RPMI8226 (cell line): ENCODE data around the gene ERICH4.
"Not testable (repeated sequence)": the region's sequence is repeated elsewhere in the genome, so short reads cannot be mapped to it uniquely, and the experiment has no call there.

Experiments
- DNase-seq: peaks from one replicate; pipeline ENCODE4 v3.0.0-alpha.2; 2015

Gene ERICH4

GRCh38 chr19:41415154-41415571 lies 27.8 kb upstream of the ERICH4 start:
- no peak for DNase-seq

- no peak for DNase-seq
Observed at GRCh38 chr19:41416194-41416674, 26.7 kb upstream of the ERICH4 start.

GRCh38 chr19:41420101-41420880 lies 22.7 kb upstream of the ERICH4 start:
- no peak for DNase-seq

GRCh38 chr19:41421314-41421713 lies 21.6 kb upstream of the ERICH4 start:
- no peak for DNase-seq

GRCh38 chr19:41421973-41422372 lies 21.0 kb upstream of the ERICH4 start:
- DNase-seq, result no peak

GRCh38 chr19:41422456-41422855 lies 20.5 kb upstream of the ERICH4 start:
- no peak for DNase-seq

- no peak for DNase-seq
Observed at GRCh38 chr19:41422955-41423354, 20.0 kb upstream of the ERICH4 start.

GRCh38 chr19:41424335-41425173 lies 18.4 kb upstream of the ERICH4 start:
- no peak for DNase-seq

- DNase-seq, result no peak
Observed at GRCh38 chr19:41425174-41426115, 17.5 kb upstream of the ERICH4 start.

GRCh38 chr19:41426116-41426841 lies 16.7 kb upstream of the ERICH4 start:
- DNase-seq, result no peak

GRCh38 chr19:41426952-41427646 lies 15.9 kb upstream of the ERICH4 start, which contains the start of gene B3GNT8:
B3GNT8 (minus strand) TSS chr19:41427374; CDS start chr19:41426778, 596 bp downstream.
- no peak for DNase-seq

GRCh38 chr19:41427647-41428480 lies 15.1 kb upstream of the ERICH4 start:
- DNase-seq, result no peak

GRCh38 chr19:41428481-41428859 lies 14.5 kb upstream of the ERICH4 start:
- no peak for DNase-seq

- no peak for DNase-seq
Observed at GRCh38 chr19:41430922-41431321, 12.0 kb upstream of the ERICH4 start.

GRCh38 chr19:41431426-41432386 lies 11.2 kb upstream of the ERICH4 start:
- DNase-seq, result no peak

- DNase-seq, result no peak
Observed at GRCh38 chr19:41433171-41433570, 9.8 kb upstream of the ERICH4 start.

GRCh38 chr19:41434450-41434849 lies 8.5 kb upstream of the ERICH4 start:
- no peak for DNase-seq

GRCh38 chr19:41435376-41435775 lies 7.6 kb upstream of the ERICH4 start:
- not testable (repeated sequence) for DNase-seq
